ENCODE measurements around the gene ACTN2. TPM values are rescaled to one million over a fixed set of nuclear protein-coding genes. Genes with fewer than 3 reads are reported as not detected.

The ACTN2 gene
- polyA plus RNA-seq, 3 donors, result 0.47 to 2.1 (median 1.3) TPM

GRCh38 chr1:236812334-236813030 is 126.2 kb downstream of the ACTN2 start:
- DNase-seq (ENCODE audit: low read depth in 3 of 3, low spot score in 2 of 3), result no peak

Other genes with a start within 250 kb of the ACTN2 start
- gene LGALS8, start 162.5 kb upstream of the ACTN2 start, polyA plus RNA-seq (ENCODE audit: insufficient read length in 3 of 3), result 10 to 100 TPM; 70.5 to 81.9 (median 73.6) TPM
- gene HEATR1, start 82.0 kb upstream of the ACTN2 start, polyA plus RNA-seq (ENCODE audit: insufficient read length in 3 of 3), result 10 to 100 TPM; 24.7 to 29.3 (median 25.1) TPM
- 10 to 100 TPM; 32.4 to 35.4 (median 33.9) TPM for gene MTR, start 108.8 kb downstream of the ACTN2 start, polyA plus RNA-seq (ENCODE audit: insufficient read length in 3 of 3)